HG03558 (cell line): ENCODE data around the gene MTAP.

Experiments
- ATAC-seq: cut with Tn5 transposase; IDR thresholded peaks from one replicate; pipeline ENCODE4 v1.9.1; 2021; ENCODE audit warnings: moderate number of reproducible peaks; ENCODE audit not compliant: unreplicated experiment; ENCODE audit errors: extremely low read depth

MTAP gene

GRCh38 chr9:21803649-21804048 lies 1.2 kb downstream of the MTAP start:
- no peak for ATAC-seq

DNA sequence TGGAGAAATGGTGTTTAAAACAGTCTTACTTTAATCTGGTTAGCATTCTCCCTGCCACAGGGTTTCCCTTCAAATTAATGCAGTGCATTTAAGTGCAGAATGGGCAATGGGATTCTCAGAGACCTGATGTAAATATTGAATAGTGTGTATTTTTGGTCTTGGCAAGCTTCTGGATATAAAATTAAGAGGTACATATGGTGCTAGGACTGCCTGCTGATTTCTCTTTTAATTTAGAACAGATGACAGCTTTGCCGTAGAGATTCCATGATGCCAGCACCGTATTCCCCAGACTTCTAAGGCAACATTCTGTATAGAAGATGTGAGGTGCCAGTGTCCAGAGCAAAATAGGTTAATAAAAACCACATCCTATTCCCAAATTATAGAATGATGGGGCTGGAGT lies 1.9 kb downstream of the MTAP start:
- no peak for ATAC-seq

DNA sequence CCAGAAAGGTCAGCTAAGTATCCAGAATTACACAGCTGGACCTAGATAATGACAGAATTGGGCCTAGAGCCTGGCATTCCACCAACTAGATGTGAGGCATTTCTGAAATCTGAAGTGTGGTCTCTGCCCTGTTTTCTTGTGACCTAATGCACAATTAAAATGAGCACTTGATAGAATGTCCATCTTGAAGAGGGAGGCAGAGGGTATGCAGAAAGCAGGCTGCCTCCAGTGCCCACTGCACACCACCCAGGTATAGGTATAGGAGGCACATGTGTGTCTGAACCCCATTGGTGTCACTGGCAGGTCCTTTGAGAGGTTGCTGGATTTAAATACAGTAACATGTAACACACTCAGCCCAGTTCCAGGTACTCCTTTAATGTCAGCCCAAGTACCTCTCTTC lies 2.4 kb downstream of the MTAP start:
- ATAC-seq, result no peak

DNA sequence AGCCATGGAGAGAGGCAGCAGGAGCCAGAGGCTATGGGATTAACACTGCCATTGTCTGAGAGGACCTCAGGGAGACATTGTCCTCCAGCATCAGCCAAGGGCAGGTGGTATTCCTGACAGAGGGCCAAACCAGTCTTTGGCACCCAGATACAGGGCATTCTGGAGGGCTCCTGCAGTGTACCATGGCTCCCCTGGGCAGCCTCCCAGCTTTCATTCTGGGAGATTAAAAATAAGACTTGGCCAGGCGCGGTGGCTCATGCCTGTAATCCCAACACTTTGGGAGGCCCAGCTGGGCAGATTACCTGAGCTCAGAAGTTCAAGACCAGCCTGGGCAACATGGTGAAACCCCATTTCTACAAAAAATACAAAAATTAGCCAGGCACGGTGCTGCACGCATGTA lies 4.2 kb downstream of the MTAP start:
- no peak for ATAC-seq

GRCh38 chr9:21810388-21810787 lies 8.0 kb downstream of the MTAP start:
- ATAC-seq, result no peak

GRCh38 chr9:21810881-21811280 lies 8.4 kb downstream of the MTAP start:
- ATAC-seq, result no peak

DNA sequence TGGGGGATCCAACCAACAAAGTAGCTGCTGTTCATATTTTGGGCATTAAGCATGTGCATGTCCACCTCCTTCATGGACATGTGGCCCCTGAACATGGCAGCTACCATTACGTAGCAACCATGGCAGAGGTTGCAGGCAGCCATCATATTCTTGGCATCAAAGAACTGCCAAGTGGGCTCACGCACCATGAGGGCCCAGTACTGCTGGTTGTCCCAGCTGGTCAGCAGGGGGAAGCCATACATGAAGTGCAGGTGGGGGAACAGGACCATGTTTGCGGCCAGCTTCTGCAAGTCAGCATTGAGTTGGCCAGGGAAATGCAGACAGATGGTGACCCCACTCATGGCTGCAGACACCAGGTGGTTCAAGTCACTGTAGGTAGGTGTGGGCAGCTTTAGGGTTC lies 9.5 kb downstream of the MTAP start:
- no peak for ATAC-seq

- ATAC-seq, result no peak
Measured at GRCh38 chr9:21812415-21812814, 10.0 kb downstream of the MTAP start.

GRCh38 chr9:21812946-21813568 lies 10.6 kb downstream of the MTAP start:
- no peak for ATAC-seq

DNA sequence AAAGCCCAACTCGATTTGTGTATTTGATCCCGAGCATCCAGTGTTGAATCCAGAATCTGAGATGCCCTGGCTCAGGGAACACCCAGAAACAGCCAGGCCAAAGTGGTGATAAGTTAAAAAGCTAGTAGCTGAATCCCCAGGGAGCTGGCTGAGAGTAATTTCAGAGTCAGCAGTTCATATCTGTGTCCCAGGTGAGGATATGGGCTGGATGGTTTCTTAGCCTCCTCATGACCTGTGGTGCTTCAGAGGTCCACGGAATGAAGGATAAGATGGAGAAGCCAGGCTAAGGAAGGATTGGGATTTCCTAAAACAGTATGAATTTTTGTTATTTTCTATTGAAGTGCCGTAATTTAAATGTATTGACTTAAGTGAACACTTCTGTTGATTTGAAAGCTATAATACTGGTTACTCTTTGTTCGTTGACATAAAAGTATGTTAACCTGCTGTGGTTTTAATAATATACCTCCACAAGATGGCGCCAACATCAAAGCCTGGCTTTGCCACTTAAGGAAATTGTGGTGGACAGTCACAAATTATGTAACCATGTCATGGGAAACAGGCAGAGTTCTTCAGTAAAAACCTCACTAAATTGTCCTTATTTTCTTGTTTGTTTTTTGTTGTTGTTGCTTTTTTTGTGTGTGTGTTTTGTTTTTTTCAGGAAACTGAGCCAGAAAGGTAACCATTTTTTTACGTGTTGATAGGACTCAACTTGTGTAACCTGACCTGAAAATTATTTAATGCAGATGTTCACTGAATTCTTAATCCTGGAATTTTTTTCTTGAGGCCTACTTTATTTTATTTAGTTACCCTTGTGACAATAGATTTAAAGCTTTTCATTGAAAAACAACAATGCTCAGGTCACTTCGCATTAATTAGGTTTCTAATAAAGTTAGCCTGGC lies 11.4 kb downstream of the MTAP start:
- ATAC-seq, result no peak

DNA sequence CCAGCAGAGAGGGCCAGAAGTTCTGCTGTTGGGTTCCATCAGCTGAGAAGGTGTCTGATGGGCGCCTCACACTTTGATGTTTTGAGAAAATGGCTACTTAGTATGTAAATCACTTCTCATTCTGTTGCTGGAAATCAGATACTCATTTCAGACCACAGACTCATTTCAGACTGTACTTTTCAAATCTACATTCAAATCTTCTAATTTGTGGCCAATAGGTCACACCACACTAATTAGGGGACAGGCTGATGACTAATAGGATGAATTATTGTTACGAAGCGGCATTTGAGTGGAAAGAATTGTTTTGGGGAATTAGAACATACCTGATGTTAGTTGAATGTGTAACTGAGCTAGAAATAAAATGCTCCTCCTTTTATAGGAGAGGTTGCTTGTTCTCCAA lies 13.2 kb downstream of the MTAP start:
- ATAC-seq, result no peak

DNA sequence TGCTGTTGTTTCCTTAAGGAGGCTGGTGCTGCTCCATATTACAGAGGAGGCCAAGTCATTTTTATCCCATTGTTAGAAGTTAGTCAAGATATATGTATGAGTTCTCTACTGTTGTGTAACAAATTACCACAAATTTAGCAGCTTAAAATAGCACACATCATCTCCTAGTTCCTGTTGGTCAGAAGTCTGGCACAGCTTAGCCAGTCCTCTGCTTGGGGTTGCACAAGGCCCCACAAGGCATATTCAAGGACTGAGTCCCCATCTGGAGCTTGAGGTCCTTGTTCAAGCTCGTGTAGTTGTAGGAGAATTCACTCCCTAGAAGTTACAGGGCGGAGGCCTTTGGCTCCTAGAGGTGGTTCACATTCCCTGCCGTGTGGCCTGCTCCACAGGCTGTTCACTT lies 14.7 kb downstream of the MTAP start:
- ATAC-seq, result no peak

DNA sequence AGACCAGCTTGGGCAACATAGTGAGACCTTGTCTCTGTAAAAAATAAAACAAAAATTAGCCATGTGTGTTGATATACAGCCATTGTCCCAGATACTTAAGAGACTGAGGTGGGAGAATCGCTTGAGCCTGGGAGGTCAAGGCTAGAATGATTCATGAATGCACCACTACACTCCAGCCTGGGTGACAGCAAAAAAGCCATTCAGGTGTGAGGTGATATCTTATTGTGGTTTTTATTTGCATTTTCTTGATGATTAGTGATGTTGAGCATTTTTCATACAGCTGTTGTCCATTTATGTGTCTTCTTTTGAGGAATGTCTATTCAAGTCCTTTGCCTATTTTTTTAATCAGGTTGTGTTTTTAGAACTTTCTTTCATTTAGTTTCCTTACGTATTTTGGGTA lies 23.2 kb downstream of the MTAP start:
- ATAC-seq, result no peak

DNA sequence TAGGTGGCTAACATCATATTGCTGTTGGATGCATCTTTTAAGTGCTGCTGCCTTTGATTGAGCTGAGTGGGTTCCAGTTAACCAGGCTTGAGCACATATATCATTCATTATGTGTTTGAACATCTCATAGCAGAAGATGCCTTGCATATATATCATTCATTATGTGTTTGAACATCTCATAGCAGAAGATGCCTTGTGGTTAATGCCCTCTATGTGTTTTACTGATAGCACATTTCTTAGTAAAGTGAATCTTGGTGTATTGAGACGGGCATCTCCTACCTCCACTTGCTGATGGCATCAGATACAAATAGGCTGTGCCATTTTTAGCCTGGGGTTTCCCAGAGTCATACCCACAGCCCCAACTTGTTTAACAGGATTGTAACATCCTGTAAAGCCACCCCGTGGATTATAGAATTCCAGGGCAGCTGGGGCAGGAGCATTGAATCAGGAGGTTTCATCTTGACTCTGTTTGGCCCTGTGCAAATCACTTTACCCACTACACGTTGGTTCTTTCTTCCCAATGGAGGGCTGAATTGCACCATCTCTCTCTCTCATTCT lies 26.5 kb downstream of the MTAP start:
- ATAC-seq, result no peak

- no peak for ATAC-seq
Measured at GRCh38 chr9:21830589-21830988, 28.2 kb downstream of the MTAP start.

DNA sequence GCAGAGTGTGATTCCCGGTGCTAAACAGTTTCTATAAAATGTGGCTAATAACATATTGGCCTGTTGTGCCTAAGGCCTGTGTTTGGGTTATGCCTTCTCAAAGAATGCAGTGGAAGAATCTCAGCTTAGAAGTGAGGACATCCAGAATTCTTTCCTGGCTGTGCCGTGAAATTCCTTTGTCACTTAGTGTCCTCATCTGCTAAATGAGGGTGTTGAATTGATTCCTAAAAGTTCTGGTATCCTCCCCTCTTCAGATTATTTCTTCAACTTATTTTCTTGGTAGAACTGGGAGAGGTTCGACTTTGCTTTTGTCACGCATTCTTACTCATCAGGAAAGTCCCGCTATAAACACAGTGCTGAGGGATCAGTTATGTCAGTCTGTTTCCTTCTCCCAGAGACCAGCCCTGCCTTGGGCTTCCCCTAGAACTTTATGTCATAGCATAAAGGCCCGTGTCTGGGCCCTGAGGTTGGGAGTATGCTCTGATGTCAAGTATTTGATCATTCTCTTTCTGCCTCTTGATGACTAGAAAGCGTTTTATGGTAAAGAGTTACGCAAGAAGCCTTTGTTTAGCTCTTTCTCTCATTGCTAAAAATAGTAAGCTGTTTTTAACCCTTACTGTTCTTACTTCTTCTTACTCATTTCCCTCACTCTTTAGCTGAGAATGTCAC lies 29.5 kb downstream of the MTAP start:
- peak; percentile 57 for ATAC-seq

DNA sequence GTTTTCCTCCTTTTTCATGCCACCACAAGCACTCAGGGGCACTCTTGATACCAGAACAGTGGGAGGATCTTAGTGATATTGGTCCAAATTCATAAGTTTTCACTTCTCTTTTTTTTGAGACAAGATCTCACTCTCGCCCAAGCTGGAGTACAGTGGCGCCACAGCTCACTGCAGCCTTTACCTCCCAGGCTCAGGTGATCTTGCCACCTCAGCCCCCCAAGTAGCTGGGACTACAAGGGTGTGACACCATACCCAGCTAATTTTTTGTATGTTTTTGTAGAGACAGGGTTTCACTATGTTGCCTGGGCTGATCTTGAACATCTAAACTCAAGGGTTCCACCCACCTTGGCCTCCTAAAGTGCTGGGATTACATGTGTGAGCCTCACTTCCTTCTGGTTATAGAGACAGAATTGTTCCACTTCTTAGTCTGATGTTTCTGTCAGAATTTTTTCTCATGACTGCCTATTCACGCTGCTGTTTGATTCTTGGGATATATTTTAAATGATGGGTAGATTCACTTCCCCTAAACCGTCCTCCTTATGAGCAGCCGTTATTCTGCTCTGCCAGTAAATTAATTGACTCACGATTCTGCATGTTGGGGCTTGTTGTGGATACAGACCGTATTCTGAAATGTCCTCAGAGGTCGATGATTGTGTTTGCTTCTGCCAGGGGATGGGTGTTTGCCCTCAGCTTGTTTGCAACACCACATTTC lies 30.8 kb downstream of the MTAP start:
- ATAC-seq, result peak; percentile 40

- ATAC-seq, result no peak
Measured at GRCh38 chr9:21835121-21835520, 32.7 kb downstream of the MTAP start.

- no peak for ATAC-seq
Measured at GRCh38 chr9:21836437-21837161, 34.2 kb downstream of the MTAP start.

DNA sequence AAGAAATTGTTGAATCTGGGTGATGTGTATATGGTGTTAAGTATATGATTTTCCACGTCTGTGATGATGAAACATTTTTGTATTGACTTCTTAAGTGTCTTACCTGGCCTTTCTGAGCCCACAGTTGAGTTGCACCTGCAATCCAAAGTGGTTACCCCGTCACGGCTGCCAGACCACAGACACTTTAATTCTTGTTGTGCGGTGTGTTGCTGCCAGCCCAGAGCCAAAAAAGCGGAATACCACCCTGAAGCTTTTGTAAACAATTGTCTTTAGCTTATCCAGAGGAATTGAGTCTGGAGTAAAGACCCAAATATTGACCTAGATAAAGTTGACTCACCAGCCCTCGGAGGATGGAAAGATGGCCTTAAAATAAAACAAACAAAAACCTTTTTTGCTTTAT lies 35.1 kb downstream of the MTAP start:
- ATAC-seq, result no peak
